Stimulated activated naive CD4-positive, alpha-beta T cell (primary cell): ENCODE measurements around the gene ZYG11B.
"Not testable (repeated sequence)": the region's sequence is repeated elsewhere in the genome, so short reads cannot be mapped to it uniquely, and the experiment has no call there.

Source experiments
- DNase-seq, 6 experiments: peaks; one replicate each; lab custom pipeline; 2025; lab: John Stamatoyannopoulos, UW

Gene ZYG11B

DNA sequence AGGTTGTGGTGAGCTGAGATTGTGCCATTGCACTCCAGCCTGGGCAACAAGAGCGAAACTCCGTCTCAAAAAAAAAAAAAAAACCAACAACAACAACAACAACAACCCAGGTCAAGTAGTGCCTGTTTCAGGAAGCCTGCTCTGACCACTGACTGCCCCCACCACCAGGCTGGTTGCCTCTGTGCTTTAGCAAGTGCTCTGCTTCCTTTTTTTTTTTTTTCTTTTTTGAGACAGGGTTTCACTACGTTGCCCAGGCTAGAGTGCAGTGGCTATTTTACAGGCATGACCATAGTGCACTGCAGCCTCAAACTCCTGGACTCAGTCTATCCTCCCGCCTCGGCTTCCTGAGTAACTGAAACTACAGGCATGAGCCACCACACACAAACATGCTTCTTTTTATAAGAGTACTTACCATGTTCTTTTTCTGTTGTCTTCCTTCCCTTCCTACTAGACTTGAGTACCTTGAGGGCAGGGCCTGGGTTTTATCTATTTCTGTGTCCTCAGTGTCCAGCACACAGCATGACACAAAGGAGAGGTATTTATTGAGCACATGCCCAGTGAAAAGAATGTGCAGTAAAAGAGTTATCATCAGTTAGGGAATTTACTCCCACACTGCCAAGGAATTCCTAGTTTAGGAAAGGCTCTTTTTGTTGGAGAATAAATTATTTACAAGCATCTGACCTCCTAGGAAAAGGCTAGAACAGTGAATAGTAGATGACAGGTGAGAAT, 18.2 kb upstream of the ZYG11B start:
- DNase-seq: no peak

DNA sequence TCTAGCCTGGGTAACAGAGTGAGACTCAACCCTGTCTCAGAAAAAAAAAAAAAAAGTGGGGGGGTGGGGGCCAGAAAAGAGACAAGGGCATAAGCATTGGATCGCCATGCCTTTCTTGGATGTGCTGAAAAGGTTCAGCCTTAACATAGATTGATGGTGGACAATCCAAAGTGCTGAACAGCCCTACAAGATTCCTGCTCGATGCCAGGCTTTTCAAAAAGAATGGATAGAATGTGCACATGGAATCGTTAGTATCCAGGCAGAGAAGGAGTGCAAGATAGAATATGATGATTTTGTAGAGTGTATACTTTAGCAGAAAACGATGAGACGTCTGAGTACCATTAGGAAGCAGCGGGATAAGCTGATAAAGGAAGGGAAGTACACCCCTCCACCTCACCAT, 17.2 kb upstream of the ZYG11B start:
- DNase-seq: no peak

DNA sequence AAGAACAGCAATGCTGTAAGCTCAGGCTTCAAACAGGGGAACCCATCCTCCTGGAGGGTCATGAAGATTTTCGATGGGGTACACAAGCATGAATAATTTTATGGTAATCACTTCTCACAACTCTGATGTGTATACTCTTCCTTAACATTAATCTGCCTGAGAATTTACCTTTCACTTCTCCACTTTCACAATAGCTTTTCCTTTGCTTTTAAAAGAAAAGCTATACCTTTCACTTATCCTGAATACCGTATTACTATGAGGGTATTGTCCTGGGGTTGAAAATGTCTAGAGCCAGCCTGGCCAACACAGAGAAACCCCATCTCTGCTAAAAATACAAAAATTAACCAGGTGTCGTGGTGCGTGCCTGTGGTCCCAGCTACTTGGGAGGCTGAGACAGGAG, 12.7 kb upstream of the ZYG11B start:
- DNase-seq: no peak

DNA sequence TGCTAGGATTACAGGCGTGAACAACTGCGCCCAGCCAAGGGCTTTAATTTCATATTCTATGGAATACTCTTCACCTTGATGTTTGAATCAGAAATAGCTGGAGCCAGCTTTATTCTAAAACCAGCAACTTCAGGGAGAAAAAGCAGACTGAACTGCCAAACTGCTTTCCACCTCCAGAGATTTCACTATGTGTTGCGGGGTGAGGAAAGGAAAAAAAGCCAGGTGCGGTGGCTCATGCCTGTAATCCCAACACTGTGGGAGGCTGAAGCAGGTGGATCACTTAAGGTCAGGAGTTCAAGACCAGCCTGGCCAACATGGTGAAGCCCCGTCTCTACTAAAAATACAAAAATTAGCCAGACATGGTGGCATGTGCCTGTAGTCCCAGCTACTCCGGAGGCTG, 11.0 kb upstream of the ZYG11B start:
- DNase-seq: not testable (repeated sequence)

DNA sequence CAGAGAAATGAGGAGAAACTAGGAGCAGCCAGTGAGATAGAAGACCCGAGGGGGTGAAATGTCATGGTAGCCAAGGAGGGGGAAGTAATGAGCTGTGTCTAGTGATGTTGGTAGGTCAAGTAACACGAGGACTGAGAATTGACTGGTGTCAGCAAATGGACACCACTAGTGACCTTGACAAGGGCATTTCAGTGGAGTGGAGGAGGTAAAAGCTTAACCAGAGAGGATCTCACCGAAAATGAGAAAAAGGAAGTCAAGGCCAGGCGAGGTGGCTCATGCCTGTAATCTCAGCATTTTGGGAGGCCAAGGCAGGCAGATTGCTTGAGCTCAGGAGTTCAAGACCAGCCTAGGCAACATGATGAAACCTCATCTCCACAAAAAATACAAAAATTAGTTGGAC, 3.0 kb upstream of the ZYG11B start:
- DNase-seq: no peak

DNA sequence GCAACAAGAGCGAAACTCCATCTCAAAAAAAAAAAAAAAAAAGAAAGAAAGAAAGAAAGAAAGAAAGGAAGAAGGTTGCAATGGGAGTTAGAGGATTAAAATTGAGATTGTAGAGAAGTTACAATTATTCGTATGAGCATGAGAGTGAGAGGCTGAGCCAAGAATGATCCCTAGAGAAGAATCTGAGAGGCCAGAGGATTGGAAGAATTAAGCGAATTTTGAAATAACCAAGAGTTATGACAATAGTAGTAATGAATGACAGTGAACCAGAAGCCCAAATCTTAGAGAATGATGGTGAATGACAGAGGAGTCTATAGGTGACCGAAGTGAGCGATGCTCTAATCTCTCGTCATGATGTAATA, 369 bp upstream of the ZYG11B start:
- DNase-seq: no peak

DNA sequence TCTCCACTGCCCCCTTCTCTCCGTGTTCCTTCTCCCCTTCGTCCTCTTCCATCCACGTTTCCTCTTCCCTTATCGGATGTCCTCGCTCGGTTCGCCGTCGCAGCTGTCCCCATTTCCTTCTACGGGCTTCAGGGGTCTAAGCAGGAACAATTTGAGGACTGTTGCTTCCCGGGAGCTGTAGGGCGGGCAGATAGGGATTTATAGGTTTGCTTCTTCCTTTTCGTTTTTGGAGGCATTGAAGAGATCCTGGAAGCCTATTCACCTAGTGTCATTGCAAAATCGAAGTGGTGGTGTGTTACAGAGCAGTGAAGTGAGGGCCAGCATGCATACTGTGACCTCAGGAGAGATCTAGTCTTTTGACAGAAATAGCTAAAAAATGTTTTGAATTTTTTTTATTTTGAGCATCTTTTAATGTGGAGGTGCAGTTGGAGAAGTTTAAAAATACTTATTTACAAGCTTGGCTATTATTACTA, 897 bp downstream of the ZYG11B start:
- DNase-seq: no peak

DNA sequence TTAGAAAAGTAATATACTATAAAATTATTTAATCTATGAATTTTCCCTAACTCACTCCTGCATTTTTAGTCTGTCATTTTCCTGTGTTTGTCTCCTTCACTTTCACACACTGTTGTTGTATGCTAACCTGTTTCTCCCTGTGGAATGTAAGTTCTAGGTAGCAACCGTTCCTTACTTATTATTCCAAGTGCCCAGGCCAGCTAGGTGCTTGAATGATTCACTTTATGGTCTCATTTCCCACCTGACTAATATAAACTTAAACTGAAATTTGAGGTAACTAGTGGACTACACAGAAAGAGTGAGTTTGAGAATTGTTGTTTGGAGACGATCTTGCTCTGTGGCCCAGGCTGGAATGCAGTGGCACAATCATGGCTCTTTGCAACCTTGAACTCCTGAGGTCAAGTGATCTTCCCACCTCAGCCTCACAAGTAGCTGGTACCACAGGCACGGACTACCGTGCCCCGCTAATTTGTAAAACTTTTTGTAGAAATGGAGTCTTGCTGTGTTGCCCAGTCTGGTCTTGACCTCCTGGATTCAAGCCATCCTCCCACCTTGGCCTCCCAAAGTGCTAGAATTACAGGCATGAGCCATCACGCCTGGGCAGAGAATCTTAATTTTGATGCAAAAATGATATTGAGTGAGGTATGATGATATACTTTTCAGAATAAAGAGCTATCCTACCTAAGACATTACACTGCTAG, 1.9 kb downstream of the ZYG11B start:
- no peak for DNase-seq

DNA sequence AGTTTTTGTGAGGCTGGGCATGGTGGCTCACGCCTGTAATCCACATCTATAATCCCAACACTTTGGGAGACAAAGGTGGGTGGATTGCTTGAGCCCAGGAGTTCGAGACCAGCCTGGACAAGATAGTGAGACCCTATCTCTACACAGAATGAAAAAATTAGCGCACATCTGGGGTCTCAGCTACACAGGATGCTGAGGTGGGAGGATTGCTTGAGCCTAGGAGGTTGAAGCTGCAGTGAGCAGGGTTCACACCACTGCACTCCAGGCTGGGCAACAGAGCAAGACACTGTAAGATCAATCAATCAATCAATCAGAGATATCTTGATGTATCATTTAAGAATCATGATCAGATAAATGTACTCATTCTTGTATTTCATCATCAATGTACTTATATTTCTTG, 7.1 kb downstream of the ZYG11B start:
- no peak for DNase-seq

DNA sequence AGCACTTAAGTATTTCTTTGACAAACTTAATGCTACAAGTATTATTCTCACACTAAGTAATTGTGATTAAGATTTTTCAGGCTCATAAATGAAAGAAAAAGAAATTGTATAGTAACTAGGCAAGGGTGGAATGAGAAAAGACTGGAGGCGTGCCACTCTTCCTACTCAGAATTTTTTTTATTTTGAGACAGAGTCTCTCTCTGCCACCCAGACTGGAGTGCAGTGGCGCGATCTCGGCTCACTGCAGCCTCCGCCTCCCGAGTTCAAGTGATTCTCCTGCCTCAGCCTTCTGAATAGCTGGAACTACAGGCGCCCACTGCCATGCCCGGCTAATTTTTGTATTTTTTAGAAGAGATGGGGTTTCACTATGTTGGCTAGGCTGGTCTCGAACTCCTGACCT, 9.1 kb downstream of the ZYG11B start:
- not testable (repeated sequence) for DNase-seq

DNA sequence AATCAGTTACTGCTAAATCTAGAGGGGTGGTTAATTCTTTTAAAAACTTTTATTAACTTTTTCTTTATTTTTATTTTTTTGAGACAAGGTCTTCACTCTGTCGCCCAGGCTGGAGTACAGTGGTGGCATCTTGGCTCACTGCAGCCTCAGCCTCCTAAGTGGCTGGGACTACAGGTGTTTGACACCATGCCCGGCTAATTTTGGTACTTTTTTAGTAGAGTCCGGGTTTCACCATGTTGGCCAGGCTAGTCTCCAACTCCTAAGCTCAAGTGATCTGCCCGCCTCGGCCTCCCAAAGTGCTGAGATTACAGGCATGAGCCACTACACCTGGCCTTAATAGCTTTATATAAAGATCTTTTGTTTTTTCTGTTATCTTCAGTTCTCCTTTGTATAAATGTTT, 11.9 kb downstream of the ZYG11B start:
- no peak for DNase-seq

DNA sequence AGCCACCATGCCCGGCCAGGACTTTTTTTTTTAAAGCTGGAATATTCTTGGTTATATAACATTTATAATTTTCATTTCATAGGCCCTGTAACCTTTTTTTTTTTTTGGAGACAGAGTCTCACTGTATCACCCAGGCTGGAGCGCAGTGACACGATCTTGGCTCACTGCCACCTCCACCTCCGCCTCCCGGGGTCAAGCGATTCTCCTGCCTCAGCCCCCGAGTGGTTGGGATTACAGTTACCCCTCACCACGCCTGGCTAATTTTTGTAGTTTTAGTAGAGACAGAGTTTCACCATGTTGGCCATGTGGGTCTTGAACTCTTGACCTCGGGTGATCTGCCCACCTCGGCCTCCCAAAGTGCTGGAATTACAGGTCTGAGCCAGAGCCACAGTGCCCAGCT, 12.6 kb downstream of the ZYG11B start:
- no peak for DNase-seq

DNA sequence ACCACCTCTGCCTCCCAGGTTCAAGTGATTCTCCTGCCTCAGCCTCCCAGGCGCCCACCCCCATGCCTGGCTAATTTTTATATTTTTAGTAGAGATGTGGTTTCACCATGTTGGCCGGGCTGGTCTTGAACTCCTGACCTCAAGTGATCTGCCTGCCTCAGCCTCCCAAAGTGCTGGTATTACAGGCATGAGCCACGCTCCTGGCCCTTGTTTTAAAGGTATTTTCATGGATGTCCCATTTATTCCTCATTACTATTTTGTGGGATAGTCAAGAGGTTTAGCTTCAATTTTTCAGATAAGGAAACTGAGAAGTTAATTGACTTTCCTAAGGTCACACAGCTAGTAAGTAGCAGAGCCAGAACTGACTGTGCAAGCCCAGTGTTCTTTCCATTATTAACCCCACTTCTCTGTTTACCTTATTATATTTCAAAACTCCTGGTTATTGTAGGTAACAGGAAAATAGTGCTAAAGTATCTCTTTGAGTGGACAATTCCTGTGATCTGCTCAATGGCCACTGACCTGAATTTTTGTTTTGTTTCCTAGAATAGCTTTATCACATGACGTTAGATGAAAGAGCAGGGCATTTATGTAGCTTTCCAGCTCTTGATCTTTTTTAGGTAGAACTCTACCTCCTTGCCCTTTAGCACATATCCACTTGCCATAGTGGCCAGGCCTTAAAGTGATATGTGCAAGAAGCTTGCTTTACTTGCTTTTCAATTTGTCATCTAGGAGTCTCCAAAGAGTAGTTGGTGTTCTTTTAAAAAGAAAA, 13.6 kb downstream of the ZYG11B start:
- DNase-seq: no peak

DNA sequence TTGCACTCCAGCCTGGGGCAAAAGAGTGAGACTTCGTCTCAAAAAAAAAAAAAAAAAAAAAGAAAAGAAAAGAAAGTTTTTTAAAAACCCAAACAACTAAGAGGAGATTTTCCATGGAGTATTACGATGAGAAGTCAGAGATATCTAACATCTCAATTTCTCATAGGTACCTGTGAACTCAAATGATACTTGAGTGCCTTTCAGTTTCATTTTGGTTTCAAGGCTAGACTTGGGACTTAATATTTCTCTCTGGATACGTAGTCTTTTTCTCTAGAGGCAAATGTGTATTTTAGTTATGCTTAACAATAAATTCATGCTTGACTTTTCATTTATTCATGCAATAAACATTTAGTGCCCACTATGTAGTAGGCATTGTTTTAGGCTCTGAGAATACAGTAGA, 15.0 kb downstream of the ZYG11B start:
- DNase-seq: no peak

DNA sequence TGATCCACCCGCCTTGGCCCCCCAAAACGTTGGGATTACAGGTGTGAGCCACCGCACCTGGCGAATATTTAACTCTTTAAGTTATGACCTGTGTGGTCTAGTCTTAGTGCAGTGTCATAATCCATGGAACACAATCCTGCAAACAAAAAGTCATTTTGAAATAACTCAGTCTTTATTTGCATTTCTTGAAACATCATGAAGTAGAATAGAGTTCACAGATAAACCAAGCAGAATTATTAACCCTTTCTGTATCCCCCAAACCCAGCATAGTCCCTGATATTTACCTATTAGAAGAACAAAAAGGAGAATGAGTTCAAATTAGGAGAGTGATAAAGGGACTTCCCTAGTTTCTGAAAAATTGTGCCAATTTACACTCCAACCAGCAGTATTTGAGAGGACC, 19.9 kb downstream of the ZYG11B start:
- DNase-seq: no peak

DNA sequence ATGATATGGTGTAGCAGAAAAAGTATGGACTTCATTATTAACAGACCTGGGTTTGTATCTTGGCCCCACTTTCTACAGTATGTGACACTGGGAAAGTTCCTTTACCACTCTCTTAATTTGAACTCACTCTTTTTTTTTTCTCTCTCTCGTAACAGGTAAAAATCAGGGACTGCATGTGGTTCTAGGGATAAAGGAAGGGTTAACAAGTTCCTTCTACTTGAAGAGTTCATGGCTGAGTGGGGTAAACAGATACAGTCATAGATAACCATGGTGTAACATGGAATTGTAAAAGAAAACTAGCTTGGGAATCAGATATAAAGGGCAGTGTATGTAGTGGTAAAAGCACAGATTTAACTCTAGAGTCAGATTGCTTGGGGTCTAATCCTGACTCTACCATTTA, 21.2 kb downstream of the ZYG11B start:
- no peak for DNase-seq

DNA sequence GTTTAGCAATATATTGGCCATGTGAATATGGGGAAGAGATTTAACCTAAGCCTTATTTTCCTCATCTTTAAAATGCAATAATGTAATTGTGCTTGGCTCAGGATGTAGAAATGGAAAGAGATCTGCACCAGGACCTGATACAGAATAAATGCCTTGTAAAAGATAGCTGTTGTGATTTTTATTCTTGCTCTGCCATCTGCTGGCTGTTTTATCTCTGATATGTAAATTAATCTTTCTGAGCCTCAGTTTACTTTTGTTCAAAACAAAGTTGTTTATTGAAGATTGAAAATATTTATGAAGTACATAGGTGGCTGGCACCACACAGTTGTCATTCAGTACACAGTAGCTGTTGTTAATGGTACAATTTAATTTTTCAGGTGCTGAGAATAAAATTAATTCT, 21.9 kb downstream of the ZYG11B start:
- no peak for DNase-seq

DNA sequence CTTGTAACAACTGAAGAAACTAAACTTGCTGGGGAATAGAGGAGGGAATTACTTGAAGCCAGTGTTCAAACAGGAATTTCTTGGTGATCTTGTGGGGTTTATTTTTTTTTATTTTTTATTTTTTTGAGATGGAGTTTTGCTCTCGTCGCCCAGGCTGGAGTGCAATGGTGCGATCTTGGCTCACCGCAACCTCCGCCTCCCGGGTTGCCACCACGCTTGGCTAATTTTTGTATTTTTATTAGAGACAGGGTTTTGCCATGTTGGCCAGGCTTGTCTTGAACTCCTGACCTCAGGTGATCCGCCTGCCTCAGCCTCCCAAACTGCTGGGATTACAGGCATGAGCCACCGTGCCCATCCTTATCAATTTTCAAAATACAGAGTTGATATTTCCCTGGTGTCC, 23.2 kb downstream of the ZYG11B start:
- not testable (repeated sequence) for DNase-seq

DNA sequence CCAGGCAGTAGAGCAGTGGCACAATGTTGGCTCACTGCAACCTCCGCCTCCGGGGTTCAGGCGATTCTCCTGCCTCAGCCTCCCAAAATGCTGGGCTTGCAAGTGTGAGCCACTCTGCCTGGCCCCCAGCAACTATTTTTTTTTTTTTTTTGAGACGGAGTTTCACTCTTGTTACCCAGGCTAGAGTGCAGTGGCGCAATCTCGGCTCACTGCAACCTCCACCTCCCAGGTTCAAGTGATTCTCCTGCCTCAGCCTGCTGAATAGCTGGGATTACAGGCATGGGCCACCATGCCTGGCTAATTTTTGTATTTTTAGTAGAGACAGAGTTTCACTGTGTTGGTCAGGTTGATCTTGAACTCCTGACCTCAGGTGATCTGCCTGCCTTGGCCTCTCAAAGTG, 23.9 kb downstream of the ZYG11B start:
- DNase-seq: not testable (repeated sequence)

DNA sequence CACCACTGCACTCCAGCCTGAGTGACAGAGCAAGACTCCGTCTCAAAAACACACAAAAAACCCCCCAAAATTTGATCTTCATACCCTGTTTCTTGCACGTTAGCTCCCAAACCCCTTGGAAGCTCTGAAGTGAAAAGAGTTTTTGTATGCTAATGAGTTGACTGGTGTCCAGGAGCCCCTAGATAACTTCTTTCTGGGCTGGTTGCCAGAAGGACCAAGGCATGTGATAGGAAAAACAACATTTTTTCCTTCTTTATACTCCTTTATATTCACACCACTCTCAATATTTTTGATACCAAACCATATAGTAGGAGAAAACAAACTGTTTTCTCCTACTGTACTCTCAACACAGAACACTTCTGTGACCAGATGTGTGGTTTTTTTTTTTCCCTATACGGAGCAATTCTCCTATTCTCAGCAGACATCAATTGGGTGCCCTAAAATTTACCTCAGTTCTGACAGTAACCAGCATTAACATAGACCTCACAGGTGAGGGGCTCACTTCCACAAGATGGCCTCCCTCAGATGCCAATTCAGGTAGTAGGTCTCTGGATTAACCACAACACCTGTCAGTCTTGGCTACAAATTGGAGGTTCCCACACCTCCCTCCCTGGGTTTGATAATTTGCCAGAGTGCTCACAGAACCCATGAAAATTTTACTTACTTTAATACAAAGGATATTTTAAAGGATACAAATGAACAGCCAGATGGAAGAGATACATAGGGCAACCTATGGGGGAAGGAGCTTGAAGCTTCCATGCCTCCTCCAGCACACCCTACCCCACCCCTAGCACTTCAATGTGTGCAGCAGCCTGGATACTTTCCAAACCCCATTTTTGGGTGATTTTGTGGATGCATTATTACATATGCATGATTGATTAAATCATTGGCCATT, 25.6 kb downstream of the ZYG11B start:
- DNase-seq: no peak

DNA sequence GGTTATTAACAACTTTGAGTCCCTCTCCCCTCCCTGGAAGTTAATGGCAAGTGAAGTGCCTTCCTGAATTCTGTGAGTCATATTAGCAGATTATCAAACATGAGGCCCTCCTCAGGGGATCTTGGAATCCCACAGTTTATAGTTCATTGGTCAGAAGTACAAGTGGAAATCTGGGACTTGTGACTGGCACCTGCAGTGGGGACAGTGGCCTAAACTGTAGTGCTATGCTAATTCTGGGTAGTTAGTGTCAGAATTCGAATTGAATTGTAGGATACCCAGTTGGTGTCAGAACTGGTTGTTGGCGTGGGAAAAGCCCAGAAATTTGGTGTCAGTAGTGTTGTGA, 26.2 kb downstream of the ZYG11B start:
- DNase-seq: no peak

DNA sequence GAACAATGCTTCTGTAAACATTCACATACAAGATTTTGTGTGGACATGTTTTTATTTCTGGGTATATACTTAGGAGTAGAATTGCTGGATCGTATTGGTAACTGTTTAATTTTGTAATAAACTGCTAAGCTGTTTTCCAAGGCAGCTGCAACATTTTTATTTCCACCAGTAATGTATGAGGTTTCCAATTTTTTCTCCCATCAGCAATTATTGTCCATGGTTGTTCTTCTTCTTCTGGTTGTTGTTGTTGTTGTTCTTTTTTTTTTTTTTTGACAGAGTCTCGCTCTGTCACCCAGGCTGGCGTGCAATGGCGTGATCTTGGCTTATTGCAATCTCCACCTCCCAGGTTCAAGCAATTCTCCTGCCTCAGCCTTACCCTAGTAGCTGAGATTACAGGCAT, 26.9 kb downstream of the ZYG11B start:
- no peak for DNase-seq
